ENCODE results near the gene IZUMO3. TPM values are rescaled to one million over a fixed set of nuclear protein-coding genes. Genes with fewer than 3 reads are reported as not detected.

Gene IZUMO3
- polyA plus RNA-seq, 1 of the 3 experiments (the other 2 are of a cell fraction), result not detected

DNA sequence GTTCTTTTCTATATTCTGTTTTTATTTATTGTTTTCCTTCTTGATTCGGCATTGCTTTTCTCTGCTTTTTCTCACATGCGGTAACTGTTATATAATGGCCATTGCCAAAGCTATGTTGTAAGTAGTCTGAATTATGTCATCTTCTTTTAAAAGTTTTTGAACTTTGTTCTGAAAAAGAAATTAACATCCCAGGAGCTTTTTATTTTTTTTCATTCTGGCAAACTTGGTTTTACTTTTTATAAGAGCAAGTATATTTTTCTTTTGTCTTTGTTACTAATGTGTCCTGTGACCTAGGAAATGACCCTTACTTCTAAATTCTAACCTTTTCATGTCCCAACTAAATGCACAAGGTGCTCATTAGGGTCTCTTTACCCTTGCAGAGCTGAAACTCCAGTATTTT, 26.7 kb upstream of the IZUMO3 start:
- WGBS (ENCODE audit: low lambda C conversion rate), result 77% methylated on average over 2 of the region's 2 CpGs
- Histone ChIP-seq H3K79me2 (ENCODE audit: insufficient read depth) (no peaks in the 10 kb centered on the region), H3K9me2 (no peaks in the 10 kb centered on the region), H3K4me1 (ENCODE audit: control insufficient read depth in 1 of 2, insufficient read depth in 2 of 2, low read depth in 1 of 2, low read length in 1 of 2) (no peaks in the 10 kb centered on the region), H3F3A (replicated peaks; ENCODE audit: insufficient read depth) (no peaks in the 10 kb centered on the region), H3K4me2 (no peak overlapping the region), H3K27ac (ENCODE audit: low read depth in 2 of 2, low read length in 1 of 2) (no peak overlapping the region), H4K20me1 (ENCODE audit: insufficient read depth) (no peaks in the 10 kb centered on the region), H3K4me3 (ENCODE audit: low read depth in 2 of 2, low read length in 1 of 2) (no peak overlapping the region), H3K9me3 (no peaks in the 10 kb centered on the region; the same call in 1 of the 2 replicates), H2AFZ (ENCODE audit: low read depth) (no peak overlapping the region), H3K36me3 (replicated peaks in 1 of 2; ENCODE audit: control insufficient read depth in 1 of 2, insufficient read depth in 2 of 2, low read length in 1 of 2) (no peaks in the 10 kb centered on the region), H3K27me3 (ENCODE audit: insufficient read depth) (no peaks in the 10 kb centered on the region), H3K9ac (no peak overlapping the region)
- POLR2A ChIA-PET, result no interaction called here
- TF ChIP-seq CHD2 (IDR thresholded peaks at IDR 0.05; ENCODE audit: low read length, partially characterized antibody) (no peak), MXI1 (IDR thresholded peaks at IDR 0.05; ENCODE audit: low read depth, low read length) (no peak), GABPA (IDR thresholded peaks at IDR 0.05; ENCODE audit: low read depth) (no peak), SIN3A (IDR thresholded peaks at IDR 0.05; ENCODE audit: borderline replicate concordance, low read depth, low read length) (no peak), RCOR1 (IDR thresholded peaks at IDR 0.05; ENCODE audit: low read length) (no peak), RAD21 (IDR thresholded peaks at IDR 0.05; ENCODE audit: low read length) (no peak)
- TF ChIP-seq, protein P1, sequence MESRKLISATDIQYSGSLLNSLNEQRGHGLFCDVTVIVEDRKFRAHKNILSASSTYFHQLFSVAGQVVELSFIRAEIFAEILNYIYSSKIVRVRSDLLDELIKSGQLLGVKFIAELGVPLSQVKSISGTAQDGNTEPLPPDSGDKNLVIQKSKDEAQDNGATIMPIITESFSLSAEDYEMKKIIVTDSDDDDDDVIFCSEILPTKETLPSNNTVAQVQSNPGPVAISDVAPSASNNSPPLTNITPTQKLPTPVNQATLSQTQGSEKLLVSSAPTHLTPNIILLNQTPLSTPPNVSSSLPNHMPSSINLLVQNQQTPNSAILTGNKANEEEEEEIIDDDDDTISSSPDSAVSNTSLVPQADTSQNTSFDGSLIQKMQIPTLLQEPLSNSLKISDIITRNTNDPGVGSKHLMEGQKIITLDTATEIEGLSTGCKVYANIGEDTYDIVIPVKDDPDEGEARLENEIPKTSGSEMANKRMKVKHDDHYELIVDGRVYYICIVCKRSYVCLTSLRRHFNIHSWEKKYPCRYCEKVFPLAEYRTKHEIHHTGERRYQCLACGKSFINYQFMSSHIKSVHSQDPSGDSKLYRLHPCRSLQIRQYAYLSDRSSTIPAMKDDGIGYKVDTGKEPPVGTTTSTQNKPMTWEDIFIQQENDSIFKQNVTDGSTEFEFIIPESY (IDR thresholded peaks at IDR 0.05; ENCODE audit: borderline replicate concordance, low read depth), result no peak
- TF ChIP-seq, protein P2, sequence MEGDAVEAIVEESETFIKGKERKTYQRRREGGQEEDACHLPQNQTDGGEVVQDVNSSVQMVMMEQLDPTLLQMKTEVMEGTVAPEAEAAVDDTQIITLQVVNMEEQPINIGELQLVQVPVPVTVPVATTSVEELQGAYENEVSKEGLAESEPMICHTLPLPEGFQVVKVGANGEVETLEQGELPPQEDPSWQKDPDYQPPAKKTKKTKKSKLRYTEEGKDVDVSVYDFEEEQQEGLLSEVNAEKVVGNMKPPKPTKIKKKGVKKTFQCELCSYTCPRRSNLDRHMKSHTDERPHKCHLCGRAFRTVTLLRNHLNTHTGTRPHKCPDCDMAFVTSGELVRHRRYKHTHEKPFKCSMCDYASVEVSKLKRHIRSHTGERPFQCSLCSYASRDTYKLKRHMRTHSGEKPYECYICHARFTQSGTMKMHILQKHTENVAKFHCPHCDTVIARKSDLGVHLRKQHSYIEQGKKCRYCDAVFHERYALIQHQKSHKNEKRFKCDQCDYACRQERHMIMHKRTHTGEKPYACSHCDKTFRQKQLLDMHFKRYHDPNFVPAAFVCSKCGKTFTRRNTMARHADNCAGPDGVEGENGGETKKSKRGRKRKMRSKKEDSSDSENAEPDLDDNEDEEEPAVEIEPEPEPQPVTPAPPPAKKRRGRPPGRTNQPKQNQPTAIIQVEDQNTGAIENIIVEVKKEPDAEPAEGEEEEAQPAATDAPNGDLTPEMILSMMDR (IDR thresholded peaks at IDR 0.05), result no peak
- no peak for DNase-seq
- CTCF ChIA-PET, result no interaction called here

DNA sequence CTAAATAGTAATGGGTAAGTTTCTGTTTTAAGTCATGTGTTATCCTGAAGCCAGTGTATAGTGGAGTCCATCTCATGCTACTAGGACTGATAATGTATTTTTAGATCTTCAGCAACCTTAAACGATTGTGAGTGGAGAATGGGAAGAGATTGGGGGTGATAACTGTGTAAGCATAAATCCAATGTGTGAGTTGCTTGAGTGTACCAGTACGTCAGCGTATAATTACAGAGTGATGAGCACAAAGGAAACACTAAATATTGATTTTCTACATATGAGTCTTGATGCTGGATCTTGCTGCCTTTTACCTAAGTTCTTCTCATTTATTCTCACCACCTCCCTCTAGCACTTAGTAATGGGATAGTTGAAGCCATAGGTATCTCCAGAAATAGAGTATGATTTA, 16.3 kb upstream of the IZUMO3 start:
- CTCF ChIA-PET, result no interaction called here

More for the DNA sequence above, 16.3 kb upstream of the IZUMO3 start:
- Histone ChIP-seq H3K79me2 (ENCODE audit: insufficient read depth) (no peaks in the 10 kb centered on the region), H3K4me1 (ENCODE audit: control insufficient read depth in 1 of 2, insufficient read depth in 2 of 2, low read depth in 1 of 2, low read length in 1 of 2) (no peaks in the 10 kb centered on the region), H3K4me3 (ENCODE audit: low read depth in 2 of 2, low read length in 1 of 2) (no peak overlapping the region), H3K4me2 (no peak overlapping the region), H4K20me1 (ENCODE audit: insufficient read depth) (no peaks in the 10 kb centered on the region), H3K9me3 (0 out of 2 replicates have a peak, but pooled peaks cover 3% of the 10 kb centered on the region), H3K27me3 (ENCODE audit: insufficient read depth) (no peaks in the 10 kb centered on the region), H3K27ac (ENCODE audit: low read depth in 2 of 2, low read length in 1 of 2) (no peak overlapping the region), H2AFZ (ENCODE audit: low read depth) (no peak overlapping the region), H3F3A (replicated peaks; ENCODE audit: insufficient read depth) (no peaks in the 10 kb centered on the region), H3K9me2 (no peaks in the 10 kb centered on the region), H3K36me3 (replicated peaks in 1 of 2; ENCODE audit: control insufficient read depth in 1 of 2, insufficient read depth in 2 of 2, low read length in 1 of 2) (no peaks in the 10 kb centered on the region), H3K9ac (no peak overlapping the region)
- TF ChIP-seq FOXM1 (IDR thresholded peaks at IDR 0.05; ENCODE audit: low read depth) (no peak), RCOR1 (IDR thresholded peaks at IDR 0.05; ENCODE audit: low read length) (no peak)
- TF ChIP-seq, protein P3, sequence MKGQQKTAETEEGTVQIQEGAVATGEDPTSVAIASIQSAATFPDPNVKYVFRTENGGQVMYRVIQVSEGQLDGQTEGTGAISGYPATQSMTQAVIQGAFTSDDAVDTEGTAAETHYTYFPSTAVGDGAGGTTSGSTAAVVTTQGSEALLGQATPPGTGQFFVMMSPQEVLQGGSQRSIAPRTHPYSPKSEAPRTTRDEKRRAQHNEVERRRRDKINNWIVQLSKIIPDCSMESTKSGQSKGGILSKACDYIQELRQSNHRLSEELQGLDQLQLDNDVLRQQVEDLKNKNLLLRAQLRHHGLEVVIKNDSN (IDR thresholded peaks at IDR 0.05; ENCODE audit: borderline replicate concordance, low read depth), result no peak
- DNase-seq, result no peak
- WGBS (ENCODE audit: low lambda C conversion rate), result 59% methylated on average over 3 of the region's 3 CpGs
- POLR2A ChIA-PET, result no interaction called here
